H1 (cell line): Measurements from ENCODE around the gene PKMYT1. TPM values are rescaled to one million over a fixed set of nuclear protein-coding genes. Genes with fewer than 3 reads are reported as not detected.

Experiments used
- CTCF ChIA-PET: fragments of 300-600 bp; sonication (Branson Sonifier 250); formaldehyde crosslinking; loops from one replicate; lab custom pipeline; 2021; ENCODE audit not compliant: partially characterized antibody; lab: Charles Lee
- POLR2A ChIA-PET: fragments of 300-600 bp; sonication (Branson Sonifier 250); formaldehyde crosslinking; loops from one replicate; lab custom pipeline; 2021; ENCODE audit warnings: inconsistent platforms; ENCODE audit not compliant: partially characterized antibody; lab: Charles Lee
- DNase-seq, 2 experiments: peaks; one replicate each; pipeline versions ENCODE4 v3.0.0 to v3.0.0-alpha.2; 2010 to 2022; ENCODE audit warnings: low spot score in 2 of 2, low read depth in 1 of 2, mixed read lengths in 1 of 2
- FAIRE-seq: peaks from 2 replicates; lab custom pipeline; 2011; peaks lifted over from hg19 to GRCh38; lab: Jason Lieb, UNC
- H2AFZ ChIP-seq: 2 replicates; pipeline ENCODE4 v1.8.1; 2012; ENCODE audit warnings: low read length, inconsistent platforms
- H2AK5ac ChIP-seq: 2 replicates; pipeline ENCODE4 v1.6.1; 2013; ENCODE audit warnings: low read depth, low read length
- H2BK120ac ChIP-seq: replicated peaks from 2 replicates; pipeline ENCODE3; 2013; ENCODE audit warnings: low read depth, low read length, inconsistent platforms
- H2BK12ac ChIP-seq: 2 replicates; pipeline ENCODE4 v1.6.1; 2013; ENCODE audit warnings: low read depth, low read length
- H2BK15ac ChIP-seq: 2 replicates; pipeline ENCODE4 v1.6.1; 2013; ENCODE audit warnings: low read length
- H2BK20ac ChIP-seq: 2 replicates; pipeline ENCODE4 v1.6.1; 2013; ENCODE audit warnings: low read length
- H2BK5ac ChIP-seq: 2 replicates; pipeline ENCODE4 v1.6.1; 2013; ENCODE audit warnings: low read depth, low read length
- H3K14ac ChIP-seq: 2 replicates; pipeline ENCODE4 v1.6.1; 2013; ENCODE audit warnings: inconsistent platforms; ENCODE audit not compliant: insufficient read length
- H3K18ac ChIP-seq: 2 replicates; pipeline ENCODE4 v1.6.1; 2013; ENCODE audit warnings: low read length; ENCODE audit errors: extremely low read depth
- H3K23ac ChIP-seq: 2 replicates; pipeline ENCODE4 v1.6.1; 2013; ENCODE audit warnings: inconsistent platforms; ENCODE audit not compliant: insufficient read length
- H3K23me2 ChIP-seq: 2 replicates; pipeline ENCODE4 v1.6.1; 2013; ENCODE audit warnings: low read depth, low read length
- H3K27ac ChIP-seq: 2 replicates; pipeline ENCODE4 v1.6.1; 2011; ENCODE audit warnings: low read depth, low read length, inconsistent platforms
- H3K27me3 ChIP-seq, 4 experiments: replicated peaks in 1 of 4; 1 replicate in 1 of 4; 2 replicates in 3 of 4; pipeline versions ENCODE4 v1.6.1 to v1.8.1; 2011 to 2013; ENCODE audit warnings: low read length in 3 of 4, mild to moderate bottlenecking in 3 of 4, inconsistent platforms in 2 of 4, mixed read lengths in 2 of 4, moderate library complexity in 1 of 4; ENCODE audit not compliant: control insufficient read depth in 3 of 4, insufficient read depth in 3 of 4; ENCODE audit errors: extremely low read depth in 1 of 4
- H3K36me3 ChIP-seq, 4 experiments: 2 replicates each; pipeline versions ENCODE4 v1.6.1 to v1.8.1; 2011 to 2013; ENCODE audit warnings: mild to moderate bottlenecking in 4 of 4, low read length in 3 of 4, moderate library complexity in 2 of 4, control low read depth in 1 of 4, inconsistent platforms in 1 of 4; ENCODE audit not compliant: insufficient read depth in 4 of 4, control insufficient read depth in 2 of 4
- H3K4ac ChIP-seq: replicated peaks from 2 replicates; pipeline ENCODE3; 2013; ENCODE audit warnings: low read length, low read depth, mixed read lengths, inconsistent platforms; ENCODE audit not compliant: insufficient read length
- H3K4me1 ChIP-seq, 4 experiments: replicated peaks in 1 of 4; 1 replicate in 1 of 4; 2 replicates in 3 of 4; pipeline versions ENCODE4 v1.6.1 to v1.8.1; 2011 to 2013; ENCODE audit warnings: low read length in 3 of 4, inconsistent platforms in 2 of 4, mixed read lengths in 1 of 4; ENCODE audit not compliant: insufficient read depth in 4 of 4, control insufficient read depth in 3 of 4
- H3K4me2 ChIP-seq, 2 experiments: 2 replicates each; pipeline versions ENCODE4 v1.6.1 to v1.8.1; 2011 to 2013; ENCODE audit warnings: low read depth in 2 of 2, low read length in 2 of 2, control low read depth in 1 of 2, inconsistent platforms in 1 of 2, mild to moderate bottlenecking in 1 of 2; ENCODE audit not compliant: insufficient read depth in 1 of 2
- H3K4me3 ChIP-seq, 4 experiments: fragments of 200-600, 300-600 bp in 1 of 4; sonication (generic), shearing (Covaris generic), sonication (Bioruptor Twin) in 1 of 4; 2 replicates each; pipeline versions ENCODE4 v1.5.1 to v1.8.1; 2011 to 2016; ENCODE audit warnings: low read length in 4 of 4, low read depth in 3 of 4, control low read depth in 2 of 4, inconsistent platforms in 2 of 4, mild to moderate bottlenecking in 2 of 4, mixed read lengths in 1 of 4, moderate library complexity in 1 of 4; ENCODE audit not compliant: insufficient read depth in 2 of 4; ENCODE audit errors: extremely low read depth in 1 of 4
- H3K56ac ChIP-seq: replicated peaks from 2 replicates; pipeline ENCODE3; 2013; ENCODE audit warnings: low read depth, mild to moderate bottlenecking, mixed read lengths, low read length, inconsistent platforms; ENCODE audit not compliant: insufficient read length
- H3K79me1 ChIP-seq: 2 replicates; pipeline ENCODE4 v1.6.1; 2013; ENCODE audit warnings: low read depth, low read length, control low read depth
- H3K79me2 ChIP-seq, 2 experiments: 2 replicates each; pipeline versions ENCODE4 v1.6.1 to v1.8.1; 2012 to 2013; ENCODE audit warnings: low read length in 2 of 2, mild to moderate bottlenecking in 2 of 2, inconsistent platforms in 1 of 2; ENCODE audit not compliant: insufficient read depth in 2 of 2, control insufficient read depth in 1 of 2
- H3K9ac ChIP-seq, 4 experiments: replicated peaks in 1 of 4; 1 replicate in 1 of 4; 2 replicates in 3 of 4; pipeline versions ENCODE4 v1.6.1 to v1.8.1; 2011 to 2013; ENCODE audit warnings: low read depth in 3 of 4, low read length in 3 of 4, control low read depth in 2 of 4, mild to moderate bottlenecking in 2 of 4, moderate library complexity in 2 of 4, inconsistent platforms in 1 of 4; ENCODE audit errors: extremely low read depth in 1 of 4
- H3K9me3 ChIP-seq, 2 experiments: 2 replicates each; pipeline versions ENCODE4 v1.6.1 to v1.8.1; 2012 to 2013; ENCODE audit warnings: mild to moderate bottlenecking in 2 of 2, moderate library complexity in 2 of 2, control low read depth in 1 of 2, inconsistent platforms in 1 of 2, low read depth in 1 of 2, low read length in 1 of 2, mixed read lengths in 1 of 2; ENCODE audit not compliant: insufficient read depth in 2 of 2
- H4K20me1 ChIP-seq, 2 experiments: replicated peaks in 1 of 2; 2 replicates each; pipeline versions ENCODE3 to v1.8.1; 2011 to 2013; ENCODE audit warnings: inconsistent platforms in 2 of 2, low read length in 2 of 2, mild to moderate bottlenecking in 1 of 2; ENCODE audit not compliant: insufficient read depth in 2 of 2, control insufficient read depth in 1 of 2
- H4K5ac ChIP-seq: 2 replicates; pipeline ENCODE4 v1.6.1; 2013; ENCODE audit warnings: low read length, low read depth, mixed read lengths, inconsistent platforms; ENCODE audit not compliant: insufficient read length
- H4K8ac ChIP-seq: 2 replicates; pipeline ENCODE4 v1.8.0; 2013; ENCODE audit warnings: mild to moderate bottlenecking, moderate library complexity, low read length, inconsistent platforms; ENCODE audit not compliant: insufficient read depth; ENCODE audit errors: extremely low read depth
- H4K91ac ChIP-seq: replicated peaks from 2 replicates; pipeline ENCODE3; 2013; ENCODE audit warnings: low read length, mixed read lengths, inconsistent platforms; ENCODE audit not compliant: insufficient read length
- ASH2L ChIP-seq: fragments of 200-600, 300-600 bp; sonication (generic); IDR thresholded peaks from one replicate; pipeline ENCODE4 v1.7.1; 2017; ENCODE audit warnings: low read length
- EZH2 ChIP-seq: fragments of 200-600 bp; sonication (generic); IDR thresholded peaks from 2 replicates; pipeline ENCODE4 v1.7.1; 2012; ENCODE audit warnings: low read depth, mild to moderate bottlenecking, moderate library complexity, low read length, inconsistent platforms; ENCODE audit not compliant: severe bottlenecking
- RBBP5 ChIP-seq: IDR thresholded peaks from 2 replicates; pipeline ENCODE4 v1.7.1; 2012; ENCODE audit warnings: low read depth, mild to moderate bottlenecking, inconsistent platforms, low read length, moderate library complexity, borderline replicate concordance
- TEAD4 ChIP-seq: IDR thresholded peaks from 2 replicates; pipeline ENCODE4 v1.6.1; 2012; ENCODE audit warnings: low read depth, low read length, inconsistent platforms, mixed read lengths
- WGBS, 2 experiments: shearing (Covaris generic) in 1 of 2; methylation state at CpG; one replicate each; pipeline versions ENCODE4 v1.1.6 to v1.1.7; 2013 to 2015; ENCODE audit warnings: low lambda C conversion rate in 2 of 2, mixed read lengths in 2 of 2, inconsistent platforms in 1 of 2, low coverage in 1 of 2, missing lambda C conversion rate in 1 of 2; ENCODE audit not compliant: insufficient replicate concordance in 2 of 2, insufficient coverage in 1 of 2, insufficient read length in 1 of 2; ENCODE audit errors: extremely low coverage in 1 of 2, missing lambda C conversion rate in 1 of 2; 5-methylcytosine and 5-hydroxymethylcytosine counted together
- polyA plus RNA-seq, 7 experiments: library from polyadenylated mRNA; depleted of rRNA in 3 of 7; stranded (reverse) in 5 of 7; unstranded in 2 of 7; fragments of >200 nt in 5 of 7; fragments of 200-250 nt in 2 of 7; gene quantifications; 1 replicate in 5 of 7; 2 replicates in 1 of 7; 4 replicates in 1 of 7; pipeline versions ENCODE4 v1.2.1 to v1.2.3, GENCODE V29; 2011 to 2013; ENCODE audit warnings: missing spikeins in 2 of 7, mixed read lengths in 2 of 7
- total RNA-seq: library from RNA; stranded (reverse); fragmentation: NEBNext Ultra II Directional; extraction: Animal tissue kit (Norgen Biotek cat#: 25700); gene quantifications from 2 replicates; pipeline ENCODE4 v1.2.1, GENCODE V29; 2021

PKMYT1 gene
- total and polyA plus RNA-seq, 2 of the 8 experiments (the other 6 are each of a cell fraction or from before 2014, with no cell fraction given), result 74.7 to 85.2 TPM

GRCh38 chr16:2981899-2982250 is 1.6 kb upstream of the PKMYT1 start:
- no peaks in the 10 kb centered on the region for H3K9me3 ChIP-seq
- CTCF ChIA-PET, result interaction anchor here (0.7 to 3.7 kb wide), 12 partner anchors 10 to 214 kb away, joined by 3 to 27 read pairs (median 6); partner anchors contain the start of gene PAQR4
- POLR2A ChIA-PET, result interaction anchor here (0.6 to 25.4 kb wide), 10 partner anchors 9 to 117 kb away, joined by 5 to 455 read pairs (median 18); partner anchors contain the start of genes CLDN6, HCFC1R1, KREMEN2 and PAQR4
- H3K27ac ChIP-seq, result 0 out of 2 replicates have a peak overlapping the region, but pooled peaks have one; percentile 28
- H3K9ac ChIP-seq, result no peak overlapping the region; a peak in 3 of 7 replicates
- TF ChIP-seq TEAD4 (no peak), RBBP5 (0 out of 2 replicates have a peak, but pooled peaks have one; percentile 47), EZH2 (no peak), ASH2L (peak; percentile 69)
- peak overlapping the region; percentile 97 for H2BK5ac ChIP-seq
- peak overlapping the region; percentile 95 for H4K91ac ChIP-seq
- H2BK15ac ChIP-seq, result peak overlapping the region; percentile 92; the same call in 1 of the 2 replicates
- H3K4me3 ChIP-seq, result peak overlapping the region; percentile 7 to 78 (median 11); a peak in 4 of 8 replicates
- H4K8ac ChIP-seq, result peak overlapping the region; percentile 11
- H3K36me3 ChIP-seq, result peaks cover 0 to 6% (median under 1%) of the 10 kb centered on the region in 4 experiments; a peak in 4 of 8 replicates
- no peak overlapping the region for H3K23ac ChIP-seq
- peak overlapping the region; percentile 78 for H4K5ac ChIP-seq
- H3K4ac ChIP-seq, result peak overlapping the region; percentile 83
- WGBS, 2 experiments, result 24% methylated on average over 4 of the region's 4 CpGs; no CpG with 5 or more reads in 1 of the 2 experiments
- FAIRE-seq (no peak), DNase-seq (no peak)
- peak overlapping the region; percentile 17 for H2BK20ac ChIP-seq
- peaks cover 0 to 8% of the 10 kb centered on the region in 2 experiments; a peak in 2 of 4 replicates for H3K79me2 ChIP-seq
- no peak overlapping the region for H3K14ac ChIP-seq
- peak overlapping the region; percentile 38 to 93 for H3K4me2 ChIP-seq
- H2AFZ ChIP-seq, result no peak overlapping the region
- H4K20me1 ChIP-seq, result peaks cover 9 to 16% of the 10 kb centered on the region in 2 experiments
- H3K18ac ChIP-seq, result peak overlapping the region; percentile 66
- peaks cover 12% of the 10 kb centered on the region; the same call in 1 of the 2 replicates for H3K23me2 ChIP-seq
- H2BK12ac ChIP-seq, result peak overlapping the region; percentile 86; the same call in 1 of the 2 replicates
- peaks cover 3 to 23% (median 14%) of the 10 kb centered on the region in 4 experiments for H3K4me1 ChIP-seq
- H3K56ac ChIP-seq, result peak overlapping the region; percentile 54
- no peaks in the 10 kb centered on the region; a peak in 1 of 7 replicates for H3K27me3 ChIP-seq
- H2AK5ac ChIP-seq, result peak overlapping the region; percentile 68; the same call in 1 of the 2 replicates
- H3K79me1 ChIP-seq, result peaks cover 5% of the 10 kb centered on the region
- peak overlapping the region; percentile 68 for H2BK120ac ChIP-seq
